Neuronal stem cell (in vitro differentiated cells): ENCODE data around the gene UPF2. TPM values are rescaled to one million over a fixed set of nuclear protein-coding genes. Genes with fewer than 3 reads are reported as not detected.

ENCODE experiments used
- small RNA-seq: library from polyadenylated mRNA; stranded (forward); fragments of <200 nt; extraction: miRNeasy Mini kit (QIAGEN cat#:217004); gene quantifications from one replicate; pipeline ENCODE3, GENCODE V24; 2013; ENCODE audit not compliant: insufficient read depth

Gene UPF2

Small RNA genes lying within 50 kb of the gene (small RNA-seq; reads per million reads assigned to genes)
- gene RNU6-1095P = not detected
